Panc1 (cell line): ENCODE results near the gene BMPR2. TPM values are rescaled to one million over a fixed set of nuclear protein-coding genes. Genes with fewer than 3 reads are reported as not detected.

ENCODE experiments used
- ATAC-seq: fragments of 200-7000 bp; cut with Tn5 transposase; 2 replicates; pipeline ENCODE4 v1.9.1; 2020; ENCODE audit warnings: mild to moderate bottlenecking, moderate library complexity
- BruUV-seq: library from RNA; stranded (reverse); fragments of 400-500 nt; replicated peaks from 2 replicates; lab custom pipeline; 2021; lab: Mats Ljungman, UMichigan
- CTCF ChIA-PET: fragments of 300-600 bp; sonication (Branson Sonifier 250); formaldehyde crosslinking; loops from one replicate; lab custom pipeline; 2022; ENCODE audit warnings: antibody characterized with exemption; lab: Charles Lee
- POLR2A ChIA-PET: fragments of 300-600 bp; sonication (Branson Sonifier 250); formaldehyde crosslinking; loops from one replicate; lab custom pipeline; 2022; ENCODE audit warnings: antibody characterized with exemption; lab: Charles Lee
- DNase-seq: peaks from one replicate; pipeline ENCODE4 v3.0.0-alpha.2; 2010; ENCODE audit warnings: low read depth, low spot score
- H3K27ac ChIP-seq: 2 replicates; pipeline ENCODE4 v1.5.1; 2011; ENCODE audit warnings: mild to moderate bottlenecking, low read length, inconsistent platforms
- H3K27me3 ChIP-seq: fragments of 200-500 bp; sonication (Bioruptor generic); 2 replicates; pipeline ENCODE4 v1.6.0; 2014; ENCODE audit warnings: low read length, inconsistent platforms; ENCODE audit not compliant: control insufficient read depth, insufficient read depth
- H3K36me3 ChIP-seq: fragments of 200-500 bp; sonication (Bioruptor generic); 2 replicates; pipeline ENCODE4 v1.5.1; 2014; ENCODE audit warnings: inconsistent platforms, mild to moderate bottlenecking, low read length, moderate library complexity; ENCODE audit not compliant: control insufficient read depth, insufficient read depth
- H3K4me1 ChIP-seq: 2 replicates; pipeline ENCODE4 v1.5.1; 2011; ENCODE audit warnings: inconsistent platforms, mild to moderate bottlenecking, low read length, moderate library complexity; ENCODE audit not compliant: control insufficient read depth, insufficient read depth
- H3K4me3 ChIP-seq, 2 experiments: 2 replicates each; pipeline ENCODE4 v1.5.1; 2011 to 2012; ENCODE audit warnings: low read depth in 2 of 2, low read length in 2 of 2, mild to moderate bottlenecking in 2 of 2, inconsistent platforms in 1 of 2, moderate library complexity in 1 of 2
- H3K9me3 ChIP-seq: fragments of 200-500 bp; sonication (Bioruptor generic); 2 replicates; pipeline ENCODE4 v1.5.1; 2014; ENCODE audit warnings: low read depth, mild to moderate bottlenecking, inconsistent platforms, low read length, moderate library complexity; ENCODE audit not compliant: control insufficient read depth, insufficient read depth
- POLR2AphosphoS5 ChIP-seq: IDR thresholded peaks from 2 replicates; pipeline ENCODE4 v1.6.1; 2012; ENCODE audit warnings: mild to moderate bottlenecking, low read depth, low read length, moderate library complexity
- SIN3A ChIP-seq: IDR thresholded peaks from 2 replicates; pipeline ENCODE4 v1.6.1; 2012; ENCODE audit warnings: low read depth, mild to moderate bottlenecking, low read length, moderate library complexity, borderline replicate concordance; ENCODE audit not compliant: insufficient read depth
- TCF7L2 ChIP-seq: IDR thresholded peaks from 2 replicates; pipeline ENCODE4 v1.6.1; 2011; ENCODE audit warnings: mild to moderate bottlenecking, low read depth, low read length, inconsistent platforms
- in situ Hi-C: cut with HindIII; loops from 2 replicates; pipeline ENCODE4 v1.10.0; 2016; ENCODE audit warnings: low sequenced_read_pairs, low pct_unique_long_range_greater_than_20kb
- intact Hi-C: fragments of 100-400 bp; cut with micrococcal nuclease; formaldehyde crosslinking; loops from one replicate; pipeline ENCODE4 v1.10.0; 2022; ENCODE audit not compliant: unreplicated experiment
- total RNA-seq: library from RNA; stranded (reverse); gene quantifications from one replicate; pipeline ENCODE4 v1.2.1, GENCODE V29; 2021; ENCODE audit not compliant: unreplicated experiment
- TF ChIP-seq, protein P1 (sequence below), 2 experiments: IDR thresholded peaks; 2 replicates each; pipeline ENCODE4 v1.6.1; 2011 to 2012; ENCODE audit warnings: low read depth in 2 of 2, control low read depth in 1 of 2, low read length in 1 of 2, mild to moderate bottlenecking in 1 of 2, moderate library complexity in 1 of 2; ENCODE audit not compliant: insufficient read depth in 1 of 2
- TF ChIP-seq, protein P2 (sequence below): fragments of 450-650 bp; IDR thresholded peaks from 2 replicates; pipeline ENCODE4 v1.5.1; 2017; ENCODE audit warnings: mild to moderate bottlenecking

BMPR2 gene
- total RNA-seq, 1 experiment from 2014 or later: 65.2 TPM

DNA sequence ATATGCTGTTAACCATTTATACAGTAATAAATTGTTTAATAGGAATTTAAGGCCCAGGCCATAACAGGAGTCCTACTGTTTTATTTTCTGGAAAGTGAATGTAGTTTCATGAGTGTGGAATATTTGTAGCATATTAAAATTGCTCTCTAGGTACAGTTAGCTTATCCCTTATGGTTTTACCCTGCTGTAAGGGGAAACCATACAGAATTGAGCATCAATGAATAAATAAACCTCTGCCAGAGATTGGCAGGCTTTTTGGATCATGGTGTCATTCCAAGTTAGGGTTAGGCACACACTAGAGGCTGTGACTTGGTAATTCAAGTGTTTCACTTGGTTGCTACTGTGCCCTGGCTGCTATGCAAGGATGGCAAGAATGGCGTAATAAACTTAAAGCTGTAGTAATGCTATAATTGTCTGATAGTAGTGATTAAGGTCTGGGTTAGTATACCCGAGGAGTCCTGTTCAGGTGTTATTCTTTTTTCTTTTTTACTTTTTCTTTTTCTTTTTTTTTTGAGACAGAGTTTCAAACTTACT lies 30.4 kb downstream of the BMPR2 start:
- CTCF ChIA-PET: no interaction called here
- DNase-seq: no peak
- TF ChIP-seq POLR2AphosphoS5 (no peak), TCF7L2 (no peak), SIN3A (no peak)
- TF ChIP-seq, protein P1, sequence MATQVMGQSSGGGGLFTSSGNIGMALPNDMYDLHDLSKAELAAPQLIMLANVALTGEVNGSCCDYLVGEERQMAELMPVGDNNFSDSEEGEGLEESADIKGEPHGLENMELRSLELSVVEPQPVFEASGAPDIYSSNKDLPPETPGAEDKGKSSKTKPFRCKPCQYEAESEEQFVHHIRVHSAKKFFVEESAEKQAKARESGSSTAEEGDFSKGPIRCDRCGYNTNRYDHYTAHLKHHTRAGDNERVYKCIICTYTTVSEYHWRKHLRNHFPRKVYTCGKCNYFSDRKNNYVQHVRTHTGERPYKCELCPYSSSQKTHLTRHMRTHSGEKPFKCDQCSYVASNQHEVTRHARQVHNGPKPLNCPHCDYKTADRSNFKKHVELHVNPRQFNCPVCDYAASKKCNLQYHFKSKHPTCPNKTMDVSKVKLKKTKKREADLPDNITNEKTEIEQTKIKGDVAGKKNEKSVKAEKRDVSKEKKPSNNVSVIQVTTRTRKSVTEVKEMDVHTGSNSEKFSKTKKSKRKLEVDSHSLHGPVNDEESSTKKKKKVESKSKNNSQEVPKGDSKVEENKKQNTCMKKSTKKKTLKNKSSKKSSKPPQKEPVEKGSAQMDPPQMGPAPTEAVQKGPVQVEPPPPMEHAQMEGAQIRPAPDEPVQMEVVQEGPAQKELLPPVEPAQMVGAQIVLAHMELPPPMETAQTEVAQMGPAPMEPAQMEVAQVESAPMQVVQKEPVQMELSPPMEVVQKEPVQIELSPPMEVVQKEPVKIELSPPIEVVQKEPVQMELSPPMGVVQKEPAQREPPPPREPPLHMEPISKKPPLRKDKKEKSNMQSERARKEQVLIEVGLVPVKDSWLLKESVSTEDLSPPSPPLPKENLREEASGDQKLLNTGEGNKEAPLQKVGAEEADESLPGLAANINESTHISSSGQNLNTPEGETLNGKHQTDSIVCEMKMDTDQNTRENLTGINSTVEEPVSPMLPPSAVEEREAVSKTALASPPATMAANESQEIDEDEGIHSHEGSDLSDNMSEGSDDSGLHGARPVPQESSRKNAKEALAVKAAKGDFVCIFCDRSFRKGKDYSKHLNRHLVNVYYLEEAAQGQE (IDR thresholded peaks at IDR 0.05; ENCODE audit: insufficient read depth in 1 of 2, low read depth in 2 of 2, low read length in 1 of 2): no peak
- TF ChIP-seq, protein P2, sequence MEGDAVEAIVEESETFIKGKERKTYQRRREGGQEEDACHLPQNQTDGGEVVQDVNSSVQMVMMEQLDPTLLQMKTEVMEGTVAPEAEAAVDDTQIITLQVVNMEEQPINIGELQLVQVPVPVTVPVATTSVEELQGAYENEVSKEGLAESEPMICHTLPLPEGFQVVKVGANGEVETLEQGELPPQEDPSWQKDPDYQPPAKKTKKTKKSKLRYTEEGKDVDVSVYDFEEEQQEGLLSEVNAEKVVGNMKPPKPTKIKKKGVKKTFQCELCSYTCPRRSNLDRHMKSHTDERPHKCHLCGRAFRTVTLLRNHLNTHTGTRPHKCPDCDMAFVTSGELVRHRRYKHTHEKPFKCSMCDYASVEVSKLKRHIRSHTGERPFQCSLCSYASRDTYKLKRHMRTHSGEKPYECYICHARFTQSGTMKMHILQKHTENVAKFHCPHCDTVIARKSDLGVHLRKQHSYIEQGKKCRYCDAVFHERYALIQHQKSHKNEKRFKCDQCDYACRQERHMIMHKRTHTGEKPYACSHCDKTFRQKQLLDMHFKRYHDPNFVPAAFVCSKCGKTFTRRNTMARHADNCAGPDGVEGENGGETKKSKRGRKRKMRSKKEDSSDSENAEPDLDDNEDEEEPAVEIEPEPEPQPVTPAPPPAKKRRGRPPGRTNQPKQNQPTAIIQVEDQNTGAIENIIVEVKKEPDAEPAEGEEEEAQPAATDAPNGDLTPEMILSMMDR: no peak
- H3K4me3 ChIP-seq: no peak overlapping the region
- H3K27me3 ChIP-seq: no peaks in the 10 kb centered on the region
- no peaks in the 10 kb centered on the region for H3K9me3 ChIP-seq
- POLR2A ChIA-PET: no interaction called here
- H3K4me1 ChIP-seq: peaks cover 2% of the 10 kb centered on the region; the same call in 1 of the 2 replicates
- no peak overlapping the region for H3K27ac ChIP-seq
- H3K36me3 ChIP-seq: no peaks in the 10 kb centered on the region
- no TSS peak for BruUV-seq
- intact Hi-C loops (no loop called here), in situ Hi-C loops (no loop called here)
- ATAC-seq: no peak

DNA sequence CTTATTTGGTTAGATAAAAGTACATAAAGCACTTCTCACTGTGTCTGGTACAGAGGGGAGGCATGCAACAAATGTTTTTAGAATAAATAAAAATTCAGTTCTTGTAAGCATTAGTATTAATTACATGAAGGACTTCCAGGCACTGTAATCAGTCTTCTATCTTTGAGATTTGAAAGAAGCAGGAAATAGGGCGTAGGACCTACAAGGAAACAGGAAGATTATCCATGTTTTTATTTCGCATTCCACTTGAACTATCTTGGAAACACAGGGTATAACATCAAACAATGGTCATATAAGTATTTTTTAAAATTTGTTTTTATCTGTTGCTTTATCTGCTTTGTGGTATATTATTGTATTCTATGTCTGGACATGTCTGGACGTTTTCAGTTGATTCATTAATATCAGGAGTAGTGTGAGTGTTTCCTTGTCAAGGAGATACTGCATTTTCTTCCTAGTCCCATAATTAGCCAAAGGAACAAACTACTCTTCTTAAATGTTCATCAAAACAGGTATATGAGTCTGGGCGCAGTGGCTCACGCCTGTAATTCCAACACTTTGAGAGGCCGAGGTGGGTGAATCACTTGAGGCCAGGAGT lies 32.5 kb downstream of the BMPR2 start:
- intact Hi-C loops (no loop called here), in situ Hi-C loops (no loop called here)
- ATAC-seq: no peak
- Histone ChIP-seq H3K4me3 (no peak overlapping the region), H3K27ac (no peak overlapping the region), H3K36me3 (no peaks in the 10 kb centered on the region), H3K27me3 (no peaks in the 10 kb centered on the region), H3K4me1 (peaks cover 2% of the 10 kb centered on the region; the same call in 1 of the 2 replicates), H3K9me3 (no peaks in the 10 kb centered on the region)
- no peak for DNase-seq
- BruUV-seq: no TSS peak
- POLR2A ChIA-PET: no interaction called here
- CTCF ChIA-PET: no interaction called here
- TF ChIP-seq, protein P1 (IDR thresholded peaks at IDR 0.05; ENCODE audit: insufficient read depth in 1 of 2, low read depth in 2 of 2, low read length in 1 of 2): no peak
- no peak for TF ChIP-seq POLR2AphosphoS5
- no peak for TF ChIP-seq SIN3A
- no peak for TF ChIP-seq TCF7L2
- TF ChIP-seq, protein P2: no peak
